HG03432 (cell line): ENCODE results near the gene CCNE1.

Source experiments
- ATAC-seq: cut with Tn5 transposase; IDR thresholded peaks from one replicate; pipeline ENCODE4 v1.9.1; 2021; ENCODE audit warnings: mild to moderate bottlenecking, moderate library complexity; ENCODE audit not compliant: unreplicated experiment

Gene CCNE1

GRCh38 chr19:29811125-29812079 is at the start of gene CCNE1:
Gene CCNE1 (plus strand): TSS chr19:29811991. CDS start chr19:29812556, 565 bp downstream.
- peak; percentile 83 for ATAC-seq

GRCh38 chr19:29763196-29763595 is 48.6 kb upstream of the CCNE1 start:
- ATAC-seq, result no peak

- no peak for ATAC-seq
These were observed 47.4 kb upstream of the CCNE1 start for GRCh38 chr19:29764361-29764760.

- ATAC-seq, result no peak
These were observed 45.7 kb upstream of the CCNE1 start for GRCh38 chr19:29766100-29766499.

- no peak for ATAC-seq
These were observed 44.6 kb upstream of the CCNE1 start for GRCh38 chr19:29767039-29767735.

- no peak for ATAC-seq
These were observed 43.6 kb upstream of the CCNE1 start for GRCh38 chr19:29768166-29768565.

GRCh38 chr19:29769997-29770396 is 41.8 kb upstream of the CCNE1 start:
- no peak for ATAC-seq

- no peak for ATAC-seq
These were observed 41.1 kb upstream of the CCNE1 start for GRCh38 chr19:29770648-29771047.

- ATAC-seq, result no peak
These were observed 39.9 kb upstream of the CCNE1 start for GRCh38 chr19:29771708-29772414.

- no peak for ATAC-seq
These were observed 39.1 kb upstream of the CCNE1 start for GRCh38 chr19:29772696-29773095.

- ATAC-seq, result no peak
These were observed 38.6 kb upstream of the CCNE1 start for GRCh38 chr19:29773141-29773540.

GRCh38 chr19:29774126-29774525 is 37.7 kb upstream of the CCNE1 start:
- ATAC-seq, result no peak

GRCh38 chr19:29777781-29778309 is 33.9 kb upstream of the CCNE1 start:
- no peak for ATAC-seq

- ATAC-seq, result no peak
These were observed 31.9 kb upstream of the CCNE1 start for GRCh38 chr19:29779921-29780320.

GRCh38 chr19:29781386-29782259 is 30.2 kb upstream of the CCNE1 start:
- no peak for ATAC-seq

- no peak for ATAC-seq
These were observed 29.6 kb upstream of the CCNE1 start for GRCh38 chr19:29782260-29782580.

GRCh38 chr19:29783627-29784190 is 28.1 kb upstream of the CCNE1 start:
- no peak for ATAC-seq

GRCh38 chr19:29784598-29785223 is 27.1 kb upstream of the CCNE1 start:
- ATAC-seq, result no peak

- no peak for ATAC-seq
These were observed 26.4 kb upstream of the CCNE1 start for GRCh38 chr19:29785360-29785759.
